OCI-M2 (cell line): ENCODE measurements around the gene HBZ.
A peak's percentile ranks its signal among the peaks of the same experiment; 100 is the strongest.
"Not testable (repeated sequence)": the region's sequence is repeated elsewhere in the genome, so short reads cannot be mapped to it uniquely, and the experiment has no call there.

Source experiments
- DNase-seq: peaks from one replicate; lab custom pipeline; 2025; ENCODE audit not compliant: unreplicated experiment; lab: John Stamatoyannopoulos, UW

The HBZ gene

GRCh38 chr16:152141-153128 lies at the start of gene HBZ:
HBZ (plus strand) TSS chr16:152644; CDS start chr16:152910, 266 bp downstream.
- DNase-seq: no peak

GRCh38 chr16:104355-104754 lies 48.1 kb upstream of the HBZ start:
- DNase-seq: no peak

- DNase-seq: no peak
These were observed 47.5 kb upstream of the HBZ start for GRCh38 chr16:104928-105327.

GRCh38 chr16:105521-105920 lies 46.9 kb upstream of the HBZ start:
- no peak for DNase-seq

- DNase-seq: peak; percentile 17
These were observed 45.7 kb upstream of the HBZ start for GRCh38 chr16:106623-107324.

GRCh38 chr16:112153-112840 lies 40.1 kb upstream of the HBZ start:
- DNase-seq: no peak

- no peak for DNase-seq
These were observed 38.1 kb upstream of the HBZ start for GRCh38 chr16:114327-114726.

GRCh38 chr16:116015-116414 lies 36.4 kb upstream of the HBZ start:
- DNase-seq: no peak

- no peak for DNase-seq
These were observed 34.8 kb upstream of the HBZ start for GRCh38 chr16:117379-118365.

- DNase-seq: no peak
These were observed 33.6 kb upstream of the HBZ start for GRCh38 chr16:118857-119256.

GRCh38 chr16:119295-119694 lies 33.1 kb upstream of the HBZ start:
- no peak for DNase-seq

- DNase-seq: no peak
These were observed 32.5 kb upstream of the HBZ start for GRCh38 chr16:119835-120491.

GRCh38 chr16:120756-121155 lies 31.7 kb upstream of the HBZ start:
- DNase-seq: no peak

GRCh38 chr16:122361-122760 lies 30.1 kb upstream of the HBZ start:
- DNase-seq: no peak

GRCh38 chr16:123558-124350 lies 28.7 kb upstream of the HBZ start:
- DNase-seq: not testable (repeated sequence)

GRCh38 chr16:125011-125410 lies 27.4 kb upstream of the HBZ start:
- no peak for DNase-seq

- no peak for DNase-seq
These were observed 23.4 kb upstream of the HBZ start for GRCh38 chr16:129075-129474.

- DNase-seq: no peak
These were observed 21.8 kb upstream of the HBZ start for GRCh38 chr16:130533-131173.

- DNase-seq: no peak
These were observed 20.3 kb upstream of the HBZ start for GRCh38 chr16:132120-132519.
